ENCODE measurements around the gene HSPA1A.

GRCh38 chr6:31765559-31765909 lies 49.8 kb upstream of the HSPA1A start:
- no peak for TF ChIP-seq PATZ1 (CRISPR knock-in tag; IDR thresholded peaks at IDR 0.05; ENCODE audit: borderline replicate concordance)
- no peak for TF ChIP-seq GLIS3 (CRISPR knock-in tag; IDR thresholded peaks at IDR 0.05)
- no peak for TF ChIP-seq TSHZ2 (CRISPR knock-in tag; IDR thresholded peaks at IDR 0.05)
- no peak for TF ChIP-seq ZFP30 (CRISPR knock-in tag; IDR thresholded peaks at IDR 0.05)
- no peak for TF ChIP-seq ZFP3 (CRISPR knock-in tag; IDR thresholded peaks at IDR 0.05)
- TF ChIP-seq RARB (CRISPR knock-in tag; IDR thresholded peaks at IDR 0.05) = no peak
- no peak for TF ChIP-seq ZNF565 (CRISPR knock-in tag; conservative IDR thresholded peaks at IDR 0.05; ENCODE audit: low read depth)
- no peak for TF ChIP-seq ESRRG (CRISPR knock-in tag; IDR thresholded peaks at IDR 0.05)
- TF ChIP-seq CSRNP3 (CRISPR knock-in tag; IDR thresholded peaks at IDR 0.05) = no peak
- TF ChIP-seq BACH2 (CRISPR knock-in tag; IDR thresholded peaks at IDR 0.05; ENCODE audit: borderline replicate concordance) = no peak
- no peak for TF ChIP-seq TOX (CRISPR knock-in tag; IDR thresholded peaks at IDR 0.05; ENCODE audit: borderline replicate concordance)
- no peak for TF ChIP-seq TCF4 (CRISPR knock-in tag; IDR thresholded peaks at IDR 0.05; ENCODE audit: borderline replicate concordance)
- no peak for TF ChIP-seq ZC3H10 (CRISPR knock-in tag; IDR thresholded peaks at IDR 0.05)
- TF ChIP-seq, protein P1, sequence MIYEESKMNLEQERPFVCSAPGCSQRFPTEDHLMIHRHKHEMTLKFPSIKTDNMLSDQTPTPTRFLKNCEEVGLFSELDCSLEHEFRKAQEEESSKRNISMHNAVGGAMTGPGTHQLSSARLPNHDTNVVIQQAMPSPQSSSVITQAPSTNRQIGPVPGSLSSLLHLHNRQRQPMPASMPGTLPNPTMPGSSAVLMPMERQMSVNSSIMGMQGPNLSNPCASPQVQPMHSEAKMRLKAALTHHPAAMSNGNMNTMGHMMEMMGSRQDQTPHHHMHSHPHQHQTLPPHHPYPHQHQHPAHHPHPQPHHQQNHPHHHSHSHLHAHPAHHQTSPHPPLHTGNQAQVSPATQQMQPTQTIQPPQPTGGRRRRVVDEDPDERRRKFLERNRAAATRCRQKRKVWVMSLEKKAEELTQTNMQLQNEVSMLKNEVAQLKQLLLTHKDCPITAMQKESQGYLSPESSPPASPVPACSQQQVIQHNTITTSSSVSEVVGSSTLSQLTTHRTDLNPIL (CRISPR knock-in tag; IDR thresholded peaks at IDR 0.05; ENCODE audit: low read depth) = no peak
